PFSK-1 (cell line): ENCODE measurements around the gene ACVRL1.

Source experiments
- FOXP2 ChIP-seq: optimal IDR thresholded peaks from 2 replicates; pipeline ENCODE3; 2011; ENCODE audit warnings: borderline replicate concordance, control low read depth, inconsistent platforms; ENCODE audit not compliant: insufficient read depth; ENCODE audit errors: extremely low read length, extremely low read depth
- POLR2AphosphoS5 ChIP-seq: IDR thresholded peaks from 2 replicates; pipeline ENCODE4 v1.6.1; 2012; ENCODE audit warnings: low read depth, mild to moderate bottlenecking, control low read depth, low read length, moderate library complexity
- SIN3A ChIP-seq: IDR thresholded peaks from 2 replicates; pipeline ENCODE4 v1.6.1; 2012; ENCODE audit warnings: mild to moderate bottlenecking, low read length, moderate library complexity, borderline replicate concordance; ENCODE audit not compliant: insufficient read depth
- TAF1 ChIP-seq: IDR thresholded peaks from 2 replicates; pipeline ENCODE4 v1.6.1; 2012; ENCODE audit warnings: low read length, control low read depth, borderline replicate concordance; ENCODE audit not compliant: insufficient read depth
- TF ChIP-seq, protein P1 (sequence below), 2 experiments: IDR thresholded peaks; 2 replicates each; pipeline versions ENCODE4 v1.6.1 to v1.8.0; 2011 to 2012; ENCODE audit warnings: low read depth in 2 of 2, low read length in 2 of 2, control low read depth in 1 of 2, inconsistent platforms in 1 of 2, mild to moderate bottlenecking in 1 of 2, moderate library complexity in 1 of 2; ENCODE audit not compliant: insufficient read depth in 1 of 2

ACVRL1 gene

DNA sequence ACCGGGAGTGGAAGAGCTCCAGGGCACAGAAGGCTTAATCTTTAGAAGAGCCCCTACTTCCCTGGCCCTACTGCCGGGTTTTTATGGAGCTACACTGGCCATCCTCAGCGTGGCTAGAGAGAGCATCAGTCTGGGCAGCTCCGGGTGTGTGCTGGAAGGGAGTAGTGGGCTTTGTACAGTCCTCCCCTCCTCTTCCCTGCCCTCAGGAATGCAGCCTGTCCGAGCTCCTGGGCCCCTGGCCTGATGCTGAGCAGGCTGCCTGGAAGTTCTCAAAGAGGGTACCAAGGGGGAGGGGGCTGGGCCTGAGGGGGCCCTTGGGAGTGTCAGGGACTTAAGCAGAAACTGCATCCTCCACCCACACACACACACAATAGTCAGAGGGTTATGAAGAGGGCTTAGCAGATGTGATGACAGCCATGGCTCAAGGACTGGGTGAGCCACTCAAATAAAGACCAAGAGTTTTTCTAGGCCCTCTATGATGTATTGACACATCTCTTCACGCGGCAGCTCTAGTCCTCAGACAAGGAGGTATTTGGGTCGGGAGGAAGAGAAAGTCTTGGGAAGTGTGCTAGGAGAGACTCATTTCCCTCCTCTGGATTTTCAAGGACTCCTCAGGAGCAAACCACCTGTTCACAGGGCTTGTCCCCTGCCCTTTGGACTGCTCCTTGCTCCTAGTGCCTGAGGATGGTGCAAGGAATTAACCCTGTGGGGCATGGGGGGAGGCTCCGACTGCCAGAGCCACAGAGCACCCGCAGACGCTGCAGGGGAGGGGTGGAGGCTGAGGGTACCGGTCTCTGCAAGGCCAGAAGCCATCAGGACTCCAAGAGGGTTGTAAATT, 42.3 kb upstream of the ACVRL1 start:
- TF ChIP-seq SIN3A (no peak), FOXP2 (no peak), TAF1 (no peak)

DNA sequence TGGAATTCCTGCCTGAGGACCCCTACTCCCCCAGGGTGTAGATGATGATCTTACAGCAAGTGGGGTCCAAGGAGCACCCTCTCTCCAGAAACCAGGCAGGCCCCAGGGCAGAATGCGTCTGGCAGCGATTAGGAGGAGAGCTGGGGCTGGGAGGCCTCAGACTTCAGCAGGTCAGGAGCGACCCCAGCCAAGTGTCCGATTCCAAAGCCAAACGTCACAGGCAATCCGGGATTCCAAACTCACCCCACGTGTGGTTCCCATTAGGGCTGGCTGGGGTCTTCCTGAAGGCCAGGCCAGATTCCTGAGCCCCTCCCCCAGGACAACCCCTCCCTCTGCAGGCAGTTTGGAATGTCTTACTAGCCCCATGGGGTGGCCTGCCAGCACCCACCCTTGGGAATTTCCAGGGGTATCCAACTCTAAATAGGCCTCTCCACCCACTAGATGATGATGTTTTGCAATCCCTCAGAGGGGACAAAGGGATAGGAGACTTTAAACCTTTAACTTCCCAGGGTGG, 41.5 kb upstream of the ACVRL1 start:
- TF ChIP-seq POLR2AphosphoS5, result no peak
- TF ChIP-seq TAF1, result no peak
- TF ChIP-seq SIN3A, result no peak
- TF ChIP-seq, protein P1, sequence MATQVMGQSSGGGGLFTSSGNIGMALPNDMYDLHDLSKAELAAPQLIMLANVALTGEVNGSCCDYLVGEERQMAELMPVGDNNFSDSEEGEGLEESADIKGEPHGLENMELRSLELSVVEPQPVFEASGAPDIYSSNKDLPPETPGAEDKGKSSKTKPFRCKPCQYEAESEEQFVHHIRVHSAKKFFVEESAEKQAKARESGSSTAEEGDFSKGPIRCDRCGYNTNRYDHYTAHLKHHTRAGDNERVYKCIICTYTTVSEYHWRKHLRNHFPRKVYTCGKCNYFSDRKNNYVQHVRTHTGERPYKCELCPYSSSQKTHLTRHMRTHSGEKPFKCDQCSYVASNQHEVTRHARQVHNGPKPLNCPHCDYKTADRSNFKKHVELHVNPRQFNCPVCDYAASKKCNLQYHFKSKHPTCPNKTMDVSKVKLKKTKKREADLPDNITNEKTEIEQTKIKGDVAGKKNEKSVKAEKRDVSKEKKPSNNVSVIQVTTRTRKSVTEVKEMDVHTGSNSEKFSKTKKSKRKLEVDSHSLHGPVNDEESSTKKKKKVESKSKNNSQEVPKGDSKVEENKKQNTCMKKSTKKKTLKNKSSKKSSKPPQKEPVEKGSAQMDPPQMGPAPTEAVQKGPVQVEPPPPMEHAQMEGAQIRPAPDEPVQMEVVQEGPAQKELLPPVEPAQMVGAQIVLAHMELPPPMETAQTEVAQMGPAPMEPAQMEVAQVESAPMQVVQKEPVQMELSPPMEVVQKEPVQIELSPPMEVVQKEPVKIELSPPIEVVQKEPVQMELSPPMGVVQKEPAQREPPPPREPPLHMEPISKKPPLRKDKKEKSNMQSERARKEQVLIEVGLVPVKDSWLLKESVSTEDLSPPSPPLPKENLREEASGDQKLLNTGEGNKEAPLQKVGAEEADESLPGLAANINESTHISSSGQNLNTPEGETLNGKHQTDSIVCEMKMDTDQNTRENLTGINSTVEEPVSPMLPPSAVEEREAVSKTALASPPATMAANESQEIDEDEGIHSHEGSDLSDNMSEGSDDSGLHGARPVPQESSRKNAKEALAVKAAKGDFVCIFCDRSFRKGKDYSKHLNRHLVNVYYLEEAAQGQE (IDR thresholded peaks at IDR 0.05; ENCODE audit: insufficient read depth in 1 of 2, low read depth in 2 of 2, low read length in 2 of 2), result no peak
- no peak for TF ChIP-seq FOXP2

DNA sequence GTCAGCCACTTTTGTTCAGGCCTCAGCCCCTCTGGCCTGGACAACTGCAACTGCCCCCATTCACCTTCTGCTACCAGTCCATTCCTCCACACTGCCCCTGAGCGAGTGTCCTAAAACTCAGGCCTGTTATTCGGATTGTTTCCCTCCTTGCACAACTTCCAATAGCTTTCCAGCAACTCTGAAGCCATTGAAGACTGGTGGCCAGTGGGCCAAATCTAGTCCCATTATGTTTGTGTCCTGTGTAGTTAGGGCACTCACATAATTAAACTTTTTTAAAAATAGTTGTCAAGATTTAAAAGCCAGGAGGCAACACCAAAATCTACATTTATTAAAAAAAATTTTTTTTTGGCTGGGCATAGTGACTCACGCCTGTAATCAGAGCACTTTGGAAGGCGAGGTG, 41.0 kb upstream of the ACVRL1 start:
- TF ChIP-seq TAF1, result no peak
- no peak for TF ChIP-seq SIN3A
- TF ChIP-seq, protein P1 (IDR thresholded peaks at IDR 0.05; ENCODE audit: insufficient read depth in 1 of 2, low read depth in 2 of 2, low read length in 2 of 2), result no peak
- TF ChIP-seq FOXP2, result no peak
- TF ChIP-seq POLR2AphosphoS5, result no peak

DNA sequence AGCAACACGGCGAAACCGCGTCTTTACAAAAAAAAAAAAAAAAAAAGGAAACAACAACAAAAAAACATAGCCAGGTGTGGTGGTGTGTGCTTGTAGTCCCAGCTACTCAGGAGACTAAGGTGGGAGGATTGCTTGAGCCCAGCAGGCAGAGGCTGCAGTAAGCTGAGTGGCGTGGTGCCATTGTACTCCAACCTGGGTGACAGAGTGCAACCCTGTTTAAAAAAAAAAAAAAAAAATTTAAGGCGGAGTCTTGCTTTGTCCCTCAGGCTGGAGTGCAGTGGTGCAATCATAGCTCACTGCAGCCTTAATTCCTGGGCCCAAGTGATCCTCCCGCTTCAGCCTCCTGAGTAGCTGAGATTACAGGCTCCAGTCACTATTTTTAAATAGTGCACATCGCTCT, 40.5 kb upstream of the ACVRL1 start:
- TF ChIP-seq, protein P1 (IDR thresholded peaks at IDR 0.05; ENCODE audit: insufficient read depth in 1 of 2, low read depth in 2 of 2, low read length in 2 of 2), result no peak
- no peak for TF ChIP-seq SIN3A
- no peak for TF ChIP-seq FOXP2
- TF ChIP-seq TAF1, result no peak
- TF ChIP-seq POLR2AphosphoS5, result no peak

DNA sequence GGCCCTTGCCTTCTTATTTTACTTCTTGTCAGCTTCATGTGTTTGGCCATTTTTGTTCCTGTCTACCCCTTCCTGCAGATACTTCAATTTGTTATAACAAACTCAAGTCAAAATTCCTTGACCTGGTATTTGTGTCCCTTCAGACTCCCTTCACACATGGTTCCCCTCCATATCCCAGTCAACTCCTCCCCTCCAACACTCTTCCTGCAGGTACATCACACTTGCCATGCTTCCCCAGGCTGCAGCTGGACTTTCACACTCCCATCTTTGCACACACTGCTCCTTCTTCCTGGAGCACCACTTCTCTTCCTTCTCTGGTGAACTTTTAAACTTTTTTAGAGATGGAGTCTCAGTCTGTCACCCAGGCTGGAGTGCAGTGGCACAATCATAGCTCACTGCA, 39.9 kb upstream of the ACVRL1 start:
- TF ChIP-seq, protein P1 (IDR thresholded peaks at IDR 0.05; ENCODE audit: insufficient read depth in 1 of 2, low read depth in 2 of 2, low read length in 2 of 2), result no peak
- TF ChIP-seq TAF1 (no peak), POLR2AphosphoS5 (no peak), FOXP2 (no peak), SIN3A (no peak)
